Spleen (tissue), 11 donors: ENCODE measurements around the gene OR2A42. TPM values are rescaled to one million over a fixed set of nuclear protein-coding genes. Genes with fewer than 3 reads are reported as not detected.
"Not testable (repeated sequence)": the region's sequence is repeated elsewhere in the genome, so short reads cannot be mapped to it uniquely, and the experiment has no call there.

Source experiments
- DNase-seq: peaks from one replicate; pipeline ENCODE4 v3.0.0-alpha.2; 2020
- H3K27ac ChIP-seq, 8 donors: fragments of 200-600 bp; sonication (generic) in 7 of 8; 1 replicate in 4 of 8; 2 replicates in 4 of 8; pipeline versions ENCODE4 v1.5.0 to v1.8.0; 2016 to 2021; ENCODE audit warnings: inconsistent platforms in 4 of 8, mild to moderate bottlenecking in 4 of 8, moderate library complexity in 1 of 8
- H3K27me3 ChIP-seq, 7 donors: fragments of 200-600 bp; sonication (generic) in 6 of 7; replicated peaks in 1 of 7; 1 replicate in 4 of 7; 2 replicates in 3 of 7; pipeline versions ENCODE4 v1.5.0 to v1.8.0; 2016 to 2021; ENCODE audit warnings: inconsistent platforms in 3 of 7, mild to moderate bottlenecking in 1 of 7
- H3K36me3 ChIP-seq, 6 donors: fragments of 200-600 bp; sonication (generic) in 5 of 6; 1 replicate in 4 of 6; 2 replicates in 2 of 6; pipeline versions ENCODE4 v1.5.0 to v1.8.0; 2016 to 2021; ENCODE audit warnings: inconsistent platforms in 2 of 6
- H3K4me1 ChIP-seq, 6 donors: fragments of 200-600 bp; sonication (generic) in 5 of 6; 1 replicate in 3 of 6; 2 replicates in 3 of 6; pipeline versions ENCODE4 v1.5.0 to v1.8.0; 2016 to 2021; ENCODE audit warnings: inconsistent platforms in 3 of 6
- H3K4me3 ChIP-seq, 8 donors: fragments of 200-600 bp; sonication (generic) in 7 of 8; 1 replicate in 4 of 8; 2 replicates in 4 of 8; pipeline versions ENCODE4 v1.5.0 to v1.8.0; 2016 to 2021; ENCODE audit warnings: inconsistent platforms in 4 of 8, mild to moderate bottlenecking in 4 of 8, moderate library complexity in 2 of 8
- H3K9me3 ChIP-seq, 8 donors: fragments of 200-600 bp; sonication (generic) in 7 of 8; 1 replicate in 4 of 8; 2 replicates in 4 of 8; pipeline versions ENCODE4 v1.5.0 to v1.8.0; 2016 to 2021; ENCODE audit warnings: inconsistent platforms in 4 of 8
- CTCF ChIP-seq, 11 experiments: fragments of 200-600 bp in 7 of 11; fragments of 450-650 bp in 4 of 11; sonication (generic) in 4 of 11; IDR thresholded peaks in 8 of 11; conservative IDR thresholded peaks in 3 of 11; 1 replicate in 7 of 11; 2 replicates in 4 of 11; pipeline versions ENCODE4 v1.4.0 to v1.8.0; 2016 to 2021; ENCODE audit warnings: antibody characterized with exemption in 11 of 11, inconsistent platforms in 4 of 11, mild to moderate bottlenecking in 1 of 11
- WGBS, 5 donors: extraction: QIAGEN DNeasy Blood & Tissue Kit in 3 of 5; methylation state at CpG; one replicate each; pipeline versions ENCODE4 v1.1.5 to v1.1.7; 2013 to 2018; 5-methylcytosine and 5-hydroxymethylcytosine counted together
- intact Hi-C: fragments of 100-400 bp; cut with DNase I; formaldehyde crosslinking; loops from one replicate; pipeline ENCODE4 v1.15.0; 2023; ENCODE audit warnings: low total_unique reads
- polyA plus RNA-seq, 3 donors: library from polyadenylated mRNA; stranded (reverse); fragments of 200-250 nt; gene quantifications; one replicate each; pipeline ENCODE4 v1.2.1, GENCODE V29; 2013
- total RNA-seq, 7 donors: library from RNA; depleted of rRNA in 3 of 7; stranded (reverse); fragments of >200 nt in 3 of 7; fragmentation: NEBNext Ultra II Directional in 4 of 7; extraction: Animal tissue kit (Norgen Biotek cat#: 25700) in 4 of 7; gene quantifications; one replicate each; pipeline versions ENCODE4 v1.1.0 to v1.2.1, GENCODE V29; 2016 to 2021
- donor health status: healthy with polysubstance abuse.
- donor health status: DM: no; HTN: no; CAD: no; lungs with moderate emphysema.
- donor health status: DM: no; HTN: no; CAD: no.
- donor health status: Bipolar disorder and iron deficiency.
- donor health status: healthy.
- donor health status: DM: no; HTN: no; CAD: no.
- donor health status: DM: yes; HTN: yes; CAD: no.

The OR2A42 gene
- total and polyA plus RNA-seq, 10 donors, result 0.06 to 0.46 (median 0.18) TPM; not detected in 4

DNA sequence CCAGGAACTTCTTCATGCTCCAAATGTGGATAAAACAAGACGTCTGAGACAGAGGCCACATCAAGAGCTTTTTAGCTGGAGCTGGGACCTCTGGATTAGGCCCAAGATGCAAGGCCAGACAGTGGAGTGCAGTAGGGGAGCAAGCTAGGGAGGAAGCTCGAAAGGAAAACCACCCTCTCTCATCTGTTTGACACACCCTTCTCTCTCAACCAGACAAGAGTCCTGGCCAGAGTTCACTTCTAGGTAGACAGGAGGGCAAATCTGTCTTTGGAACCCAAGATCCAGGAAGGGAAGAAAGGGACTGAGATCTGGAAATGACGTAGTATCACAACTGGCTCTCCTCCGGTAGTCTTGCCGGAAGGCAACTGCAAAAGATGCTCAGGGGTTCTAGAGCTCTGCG, 45.0 kb downstream of the OR2A42 start:
- WGBS, 5 donors, result no CpG with 5 or more reads among the region's 6 CpGs
- H3K4me3 ChIP-seq, intact Hi-C loops, H3K36me3 ChIP-seq, H3K27ac ChIP-seq, H3K27me3 ChIP-seq, DNase-seq, H3K9me3 ChIP-seq: not testable (repeated sequence)
- H3K4me1 ChIP-seq, result peaks cover 0 to 12% (median 1%) of the 10 kb centered on the region in 6 donors

GRCh38 chr7:144193782-144194181, 45.6 kb downstream of the OR2A42 start:
- intact Hi-C loops, result not testable (repeated sequence)

DNA sequence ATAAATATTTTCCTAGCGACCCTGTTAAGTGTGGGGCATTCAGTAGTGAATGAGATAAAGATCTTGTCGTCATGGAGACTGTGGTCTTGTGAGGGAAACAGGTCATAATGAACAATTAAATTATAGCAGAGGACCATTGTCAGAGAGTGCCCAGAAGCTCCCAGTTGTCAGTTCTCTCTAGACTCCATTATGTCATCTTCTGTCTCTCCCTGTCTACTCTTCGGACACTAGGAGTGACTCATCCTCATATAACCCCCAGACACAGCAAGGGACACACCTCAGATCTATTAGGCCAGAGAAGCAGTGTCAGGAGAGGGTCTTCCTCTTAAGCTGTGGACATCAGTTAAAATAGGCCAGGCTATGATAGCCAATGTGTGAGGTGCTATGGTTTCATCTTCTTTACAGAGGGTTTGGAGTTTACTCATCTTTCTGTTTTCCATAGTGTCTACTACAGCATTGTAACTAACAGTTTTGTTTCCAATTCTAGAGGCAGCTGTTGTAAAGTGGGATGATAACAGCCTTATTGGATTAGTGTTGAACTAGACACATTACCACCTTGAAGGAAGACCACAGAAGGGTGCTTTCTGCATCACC, 50.7 kb downstream of the OR2A42 start:
- DNase-seq, H3K9me3 ChIP-seq, intact Hi-C loops, H3K36me3 ChIP-seq, H3K4me3 ChIP-seq, H3K27ac ChIP-seq, H3K4me1 ChIP-seq, H3K27me3 ChIP-seq: not testable (repeated sequence)
- WGBS, 5 donors, result no CpG with 5 or more reads among the region's 3 CpGs

More at GRCh38 chr7:144193782-144194181, 45.6 kb downstream of the OR2A42 start:
- DNase-seq, H3K9me3 ChIP-seq, H3K27ac ChIP-seq, H3K36me3 ChIP-seq, H3K27me3 ChIP-seq, H3K4me3 ChIP-seq: not testable (repeated sequence)
- WGBS, 5 donors, result no CpG with 5 or more reads among the region's 11 CpGs
- peaks cover 0 to 10% (median under 1%) of the 10 kb centered on the region in 6 donors for H3K4me1 ChIP-seq

DNA sequence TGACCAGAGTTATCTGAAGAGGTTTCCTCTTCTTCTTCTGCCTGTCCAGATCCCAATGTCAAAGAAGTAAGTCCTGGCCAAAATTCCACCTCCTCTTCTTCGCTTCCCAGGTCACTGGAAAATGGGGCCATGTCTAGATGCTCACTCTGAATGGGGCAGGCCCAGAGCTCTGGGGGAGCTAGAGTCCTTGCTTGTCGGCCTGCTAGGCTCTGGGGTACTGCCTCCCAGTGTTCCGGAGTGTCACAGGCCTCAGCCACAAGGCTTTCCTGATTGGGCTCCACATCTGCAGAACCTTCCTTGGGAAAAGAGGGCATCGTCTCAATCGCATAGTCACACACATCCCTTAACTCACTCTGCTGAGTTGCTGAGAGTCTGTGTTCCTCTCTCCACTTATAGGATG, 51.6 kb downstream of the OR2A42 start:
- H3K9me3 ChIP-seq, H3K4me3 ChIP-seq, H3K27ac ChIP-seq, H3K27me3 ChIP-seq, H3K36me3 ChIP-seq, DNase-seq, intact Hi-C loops, H3K4me1 ChIP-seq: not testable (repeated sequence)
- no CpG with 5 or more reads among the region's 5 CpGs for WGBS, 5 donors

- DNase-seq, intact Hi-C loops, H3K27ac ChIP-seq, H3K36me3 ChIP-seq, H3K9me3 ChIP-seq, H3K27me3 ChIP-seq, H3K4me1 ChIP-seq, H3K4me3 ChIP-seq: not testable (repeated sequence)
- WGBS, 5 donors, result 92% methylated on average over 2 of the region's 19 CpGs; no CpG with 5 or more reads in 4 of the 5 donors
Measured at GRCh38 chr7:144183166-144183565, 56.2 kb downstream of the OR2A42 start, which contains the start of gene CTAGE4. Gene CTAGE4 (plus strand): TSS chr7:144183466. CDS start chr7:144183504, 38 bp downstream.

- H3K27ac ChIP-seq, H3K4me3 ChIP-seq, H3K9me3 ChIP-seq, H3K4me1 ChIP-seq, H3K27me3 ChIP-seq, intact Hi-C loops, H3K36me3 ChIP-seq, DNase-seq: not testable (repeated sequence)
- WGBS, 5 donors, result 20 to 73% (median 58%) methylated on average over 1 of the region's 2 CpGs; no CpG with 5 or more reads in 1 of the 5 donors
Measured at GRCh38 chr7:144179165-144179479, 60.3 kb downstream of the OR2A42 start.

DNA sequence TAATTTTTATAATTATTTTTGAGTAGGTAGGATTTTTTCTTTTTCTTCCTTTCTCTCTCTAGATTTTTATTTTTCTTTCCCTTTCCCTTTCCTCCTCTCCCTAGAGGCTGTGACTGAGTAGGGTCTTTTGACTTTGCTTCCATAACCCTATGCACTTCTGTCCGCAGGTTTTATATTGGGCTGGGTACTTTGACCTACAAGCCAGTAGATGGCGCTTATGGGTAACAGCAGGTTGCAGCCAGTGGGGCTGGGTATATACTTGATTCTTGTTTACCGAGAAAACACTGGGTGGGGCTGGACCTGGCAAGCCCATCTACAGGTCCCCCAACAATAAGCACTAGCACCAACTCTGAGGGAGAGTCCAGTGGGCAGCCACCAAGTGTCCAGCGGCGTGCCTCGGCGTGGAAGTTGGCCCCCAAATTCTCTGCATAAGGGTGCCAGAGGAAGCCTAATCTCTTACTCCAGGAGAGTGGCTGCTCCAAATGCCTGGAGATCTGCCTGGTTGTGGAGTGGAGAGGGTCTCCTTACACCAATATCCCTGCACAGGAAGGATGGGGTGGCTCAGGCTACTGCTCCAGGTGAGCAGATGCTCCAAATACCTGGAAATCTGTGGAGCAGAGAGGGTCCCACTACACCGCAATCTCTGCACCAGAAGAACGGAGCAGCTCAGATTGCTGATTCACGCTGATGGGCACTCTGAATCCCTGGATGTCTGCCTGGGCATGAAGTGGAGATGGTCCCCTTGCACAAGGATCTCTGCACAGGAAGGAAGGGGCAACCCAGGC, 60.8 kb downstream of the OR2A42 start:
- H3K27me3 ChIP-seq, intact Hi-C loops, DNase-seq, H3K4me3 ChIP-seq, H3K9me3 ChIP-seq, H3K4me1 ChIP-seq, H3K36me3 ChIP-seq, H3K27ac ChIP-seq: not testable (repeated sequence)
- WGBS, 5 donors, result 0 to 58% (median 44%) methylated on average over 1 to 10 of the region's 10 CpGs
- peak; percentile 29 to 65 (median 52) for TF ChIP-seq CTCF (IDR thresholded peaks at IDR 0.05 in 8 of 11, conservative IDR thresholded peaks at IDR 0.05 in 3 of 11)

Other genes with a start within 250 kb of the OR2A42 start
- gene OR6B1, start 239.3 kb downstream of the OR2A42 start, total RNA-seq, result not detected
- gene OR6B1, start 239.3 kb downstream of the OR2A42 start, polyA plus RNA-seq, result not detected
- not detected for gene OR2A5, start 190.7 kb downstream of the OR2A42 start, total RNA-seq
- gene OR2A5, start 190.7 kb downstream of the OR2A42 start, polyA plus RNA-seq, result not detected
- gene OR2A25, start 169.8 kb downstream of the OR2A42 start, total RNA-seq, result not detected
- not detected for gene OR2A25, start 169.8 kb downstream of the OR2A42 start, polyA plus RNA-seq
- gene OR2A12, start 153.3 kb downstream of the OR2A42 start, total RNA-seq, result not detected
- gene OR2A12, start 153.3 kb downstream of the OR2A42 start, polyA plus RNA-seq, result not detected
- not detected for gene OR2A2, start 130.0 kb downstream of the OR2A42 start, total RNA-seq
- gene OR2A2, start 130.0 kb downstream of the OR2A42 start, polyA plus RNA-seq, result not detected
- not detected for gene OR2A14, start 116.4 kb downstream of the OR2A42 start, total RNA-seq
- gene OR2A14, start 116.4 kb downstream of the OR2A42 start, polyA plus RNA-seq, result not detected
- gene CTAGE4, start 56.1 kb downstream of the OR2A42 start, total RNA-seq, result 1 to 10 TPM in 6 of 7 donors, not detected in 1; 1.4 to 5.9 (median 2.0) TPM
- gene CTAGE4, start 56.1 kb downstream of the OR2A42 start, polyA plus RNA-seq, result 1 to 10 TPM in 1 of 3 donors, under 1 TPM in 2; 0.17 to 1.2 (median 0.64) TPM
- gene ARHGEF35, start 43.8 kb downstream of the OR2A42 start, total RNA-seq, result 1 to 10 TPM; 3.0 to 6.8 (median 5.1) TPM
- gene ARHGEF35, start 43.8 kb downstream of the OR2A42 start, polyA plus RNA-seq, result 1 to 10 TPM; 1.4 to 2.6 (median 2.2) TPM
- gene OR2A7, start 25.2 kb upstream of the OR2A42 start, total RNA-seq, result 1 to 10 TPM; 2.2 to 8.8 (median 5.0) TPM
- under 1 TPM; 0.09 to 0.35 (median 0.12) TPM for gene OR2A7, start 25.2 kb upstream of the OR2A42 start, polyA plus RNA-seq
- gene CTAGE8, start 29.7 kb upstream of the OR2A42 start, total RNA-seq, result 1 to 10 TPM in 5 of 7 donors, under 1 TPM in 2; 0.66 to 2.7 (median 1.5) TPM
- gene CTAGE8, start 29.7 kb upstream of the OR2A42 start, polyA plus RNA-seq, result under 1 TPM in 2 of 3 donors, not detected in 1; 0.46 to 0.61 TPM
- gene OR2A1, start 72.8 kb upstream of the OR2A42 start, total RNA-seq, result under 1 TPM in 6 of 7 donors, not detected in 1; 0.29 to 0.60 (median 0.50) TPM
- under 1 TPM; 0.03 to 0.16 (median 0.04) TPM for gene OR2A1, start 72.8 kb upstream of the OR2A42 start, polyA plus RNA-seq
- 10 to 100 TPM in 4 of 7 donors, 1 to 10 TPM in 3; 5.3 to 11.3 (median 10.3) TPM for gene ARHGEF5, start 115.8 kb upstream of the OR2A42 start, total RNA-seq
- 1 to 10 TPM; 1.2 to 2.3 (median 1.5) TPM for gene ARHGEF5, start 115.8 kb upstream of the OR2A42 start, polyA plus RNA-seq
- not detected for gene NOBOX, start 164.1 kb upstream of the OR2A42 start, total RNA-seq
- gene NOBOX, start 164.1 kb upstream of the OR2A42 start, polyA plus RNA-seq, result not detected